CD14-positive monocyte (primary cell): Measurements from ENCODE around the gene ZNF135. TPM values are rescaled to one million over a fixed set of nuclear protein-coding genes. Genes with fewer than 3 reads are reported as not detected.

Source experiments
- DNase-seq, 3 donors: peaks; one replicate each; pipeline ENCODE4 v3.0.0-alpha.2; 2011 to 2022
- H2AFZ ChIP-seq: 2 replicates; pipeline ENCODE4 v1.6.0; 2012; ENCODE audit warnings: mild to moderate bottlenecking, low read depth, low read length, inconsistent platforms; ENCODE audit not compliant: insufficient read depth, poor library complexity, severe bottlenecking
- H3K27ac ChIP-seq, 2 donors: 1 replicate in 1 of 2; 2 replicates in 1 of 2; pipeline ENCODE4 v1.5.1; 2012 to 2013; ENCODE audit warnings: low read length in 2 of 2, control low read depth in 1 of 2, inconsistent platforms in 1 of 2, low read depth in 1 of 2, mild to moderate bottlenecking in 1 of 2
- H3K27me3 ChIP-seq, 2 donors: one replicate each; pipeline versions ENCODE4 v1.6.0 to v1.6.1; 2011 to 2013; ENCODE audit warnings: low read length in 2 of 2; ENCODE audit not compliant: control insufficient read depth in 2 of 2, insufficient read depth in 2 of 2
- H3K36me3 ChIP-seq, 2 donors: replicated peaks in 1 of 2; 1 replicate in 1 of 2; 2 replicates in 1 of 2; pipeline versions ENCODE4 v1.5.1 to v1.6.1; 2012 to 2013; ENCODE audit warnings: low read length in 2 of 2, control low read depth in 1 of 2, inconsistent platforms in 1 of 2, mild to moderate bottlenecking in 1 of 2; ENCODE audit not compliant: insufficient read depth in 2 of 2, control insufficient read depth in 1 of 2
- H3K4me1 ChIP-seq, 2 donors: 1 replicate in 1 of 2; 2 replicates in 1 of 2; pipeline versions ENCODE4 v1.5.1 to v1.6.1; 2012 to 2013; ENCODE audit warnings: low read length in 2 of 2, control low read depth in 1 of 2, inconsistent platforms in 1 of 2, mild to moderate bottlenecking in 1 of 2, moderate library complexity in 1 of 2; ENCODE audit not compliant: insufficient read depth in 2 of 2, control insufficient read depth in 1 of 2
- H3K4me2 ChIP-seq: replicated peaks from 2 replicates; pipeline ENCODE3; 2012; ENCODE audit warnings: low read length, moderate library complexity, mild to moderate bottlenecking; ENCODE audit not compliant: poor library complexity, severe bottlenecking; ENCODE audit errors: extremely low read depth
- H3K4me3 ChIP-seq, 3 experiments: fragments of 200-600 bp in 1 of 3; sonication (generic) in 1 of 3; replicated peaks in 1 of 3; 1 replicate in 2 of 3; 2 replicates in 1 of 3; pipeline ENCODE4 v1.5.1; 2011 to 2013; ENCODE audit warnings: low read length in 3 of 3, mild to moderate bottlenecking in 3 of 3, control low read depth in 2 of 3, low read depth in 2 of 3, inconsistent platforms in 1 of 3, moderate library complexity in 1 of 3
- H3K79me2 ChIP-seq: 2 replicates; pipeline ENCODE4 v1.6.0; 2012; ENCODE audit warnings: mild to moderate bottlenecking, control low read depth, inconsistent platforms, low read length, moderate library complexity; ENCODE audit not compliant: insufficient read depth
- H3K9ac ChIP-seq: 2 replicates; pipeline ENCODE4 v1.6.0; 2017; ENCODE audit warnings: low read length, mild to moderate bottlenecking; ENCODE audit not compliant: insufficient read depth, poor library complexity, severe bottlenecking
- H3K9me3 ChIP-seq, 2 donors: replicated peaks in 1 of 2; 1 replicate in 1 of 2; 2 replicates in 1 of 2; pipeline versions ENCODE4 v1.5.1 to v1.6.1; 2012 to 2013; ENCODE audit warnings: low read length in 2 of 2, control low read depth in 1 of 2; ENCODE audit not compliant: control insufficient read depth in 1 of 2, insufficient read depth in 1 of 2
- H4K20me1 ChIP-seq: 2 replicates; pipeline ENCODE4 v1.6.0; 2012; ENCODE audit warnings: mild to moderate bottlenecking, low read length, control low read depth, moderate library complexity; ENCODE audit not compliant: insufficient read depth
- H3K27ac Mint-ChIP-seq, 7 donors: one replicate each; pipeline ENCODE4 v1.8.0; 2020; ENCODE audit warnings: mild to moderate bottlenecking in 7 of 7, mixed read lengths in 7 of 7, moderate library complexity in 6 of 7, inconsistent platforms in 2 of 7
- H3K27me3 Mint-ChIP-seq, 3 donors: one replicate each; pipeline ENCODE4 v1.8.0; 2021 to 2022; ENCODE audit warnings: low read depth in 3 of 3, mild to moderate bottlenecking in 3 of 3, mixed read lengths in 3 of 3, moderate library complexity in 3 of 3, inconsistent platforms in 1 of 3
- H3K36me3 Mint-ChIP-seq, 2 donors: one replicate each; pipeline ENCODE4 v1.8.0; 2020; ENCODE audit warnings: mixed read lengths in 2 of 2, inconsistent platforms in 1 of 2, mild to moderate bottlenecking in 1 of 2
- H3K4me1 Mint-ChIP-seq: one replicate; pipeline ENCODE4 v1.8.0; 2020; ENCODE audit warnings: mild to moderate bottlenecking, mixed read lengths
- H3K4me3 Mint-ChIP-seq, 2 donors: one replicate each; pipeline ENCODE4 v1.8.0; 2020; ENCODE audit warnings: mild to moderate bottlenecking in 2 of 2, mixed read lengths in 2 of 2, moderate library complexity in 1 of 2
- H3K9me3 Mint-ChIP-seq, 7 donors: one replicate each; pipeline ENCODE4 v1.8.0; 2020 to 2022; ENCODE audit warnings: mixed read lengths in 7 of 7, mild to moderate bottlenecking in 6 of 7, moderate library complexity in 6 of 7, inconsistent platforms in 2 of 7
- CTCF ChIP-seq: fragments of 200-600 bp; IDR thresholded peaks from one replicate; pipeline ENCODE4 v1.8.0; 2022; ENCODE audit warnings: antibody characterized with exemption, mild to moderate bottlenecking
- WGBS: methylation state at CpG from one replicate; pipeline ENCODE4 v1.1.5; 2013; ENCODE audit warnings: missing lambda C conversion rate; ENCODE audit not compliant: insufficient coverage; 5-methylcytosine and 5-hydroxymethylcytosine counted together
- intact Hi-C, 2 donors: fragments of 100-400 bp; cut with micrococcal nuclease; formaldehyde crosslinking; loops; one replicate each; pipeline versions ENCODE4 v1.15.0 to v1.15.1; 2023
- polyA plus RNA-seq, 3 donors: library from polyadenylated mRNA; depleted of rRNA in 1 of 3; unstranded in 2 of 3; stranded (reverse) in 1 of 3; fragments of 300-500 nt in 2 of 3; fragments of >200 nt in 1 of 3; fragmentation: Illumina TruSeq in 2 of 3; gene quantifications; 1 replicate in 2 of 3; 2 replicates in 1 of 3; pipeline ENCODE4 v1.2.3, GENCODE V29; 2012 to 2021

Gene ZNF135
- polyA plus RNA-seq, 3 donors = 0.32 to 0.37 TPM; not detected in 1

GRCh38 chr19:58067240-58067912 lies 8.3 kb downstream of the ZNF135 start:
- H3K27me3 ChIP-seq = no peaks in the 10 kb centered on the region
- Mint-ChIP-seq H3K36me3 (peaks cover 9 to 31% of the 10 kb centered on the region in 2 donors), H3K4me3 (no peak overlapping the region), H3K27ac (no peak overlapping the region), H3K4me1 (no peaks in the 10 kb centered on the region), H3K27me3 (peaks cover 0 to 2% (median 1%) of the 10 kb centered on the region in 3 donors), H3K9me3 (peaks cover 65 to 98% (median 95%) of the 10 kb centered on the region in 7 donors)
- no peaks in the 10 kb centered on the region for H4K20me1 ChIP-seq
- H3K9ac ChIP-seq = no peak overlapping the region
- TF ChIP-seq CTCF = no peak
- H3K4me3 ChIP-seq = peak overlapping the region in 1 of 3 experiments; percentile 30
- no peaks in the 10 kb centered on the region for H3K79me2 ChIP-seq
- peaks cover 0 to 17% of the 10 kb centered on the region in 2 donors for H3K36me3 ChIP-seq
- intact Hi-C loops = no loop called here
- H3K27ac ChIP-seq = no peak overlapping the region
- H3K4me2 ChIP-seq = no peak overlapping the region
- no peak for DNase-seq
- H2AFZ ChIP-seq = no peak overlapping the region
- H3K9me3 ChIP-seq = peaks cover 89 to 95% of the 10 kb centered on the region in 2 donors
- no peaks in the 10 kb centered on the region for H3K4me1 ChIP-seq
- no CpG with 5 or more reads among the region's 15 CpGs for WGBS

- no peaks in the 10 kb centered on the region for H3K36me3 ChIP-seq
- H3K27me3 ChIP-seq = no peaks in the 10 kb centered on the region
- Mint-ChIP-seq H3K27me3 (peaks cover 0 to 2% (median 0%) of the 10 kb centered on the region in 3 donors), H3K9me3 (peaks cover 39 to 92% (median 87%) of the 10 kb centered on the region in 7 donors), H3K4me3 (no peak overlapping the region), H3K27ac (no peak overlapping the region), H3K36me3 (peaks cover 0 to 4% of the 10 kb centered on the region in 2 donors), H3K4me1 (no peaks in the 10 kb centered on the region)
- no peak for TF ChIP-seq CTCF
- intact Hi-C loops = no loop called here
- no peak overlapping the region for H3K27ac ChIP-seq
- H3K4me3 ChIP-seq = no peak overlapping the region
- H3K4me1 ChIP-seq = no peaks in the 10 kb centered on the region
- H3K79me2 ChIP-seq = no peaks in the 10 kb centered on the region
- 91% methylated on average over 10 of the region's 10 CpGs for WGBS
- DNase-seq = no peak
- H3K9me3 ChIP-seq = peaks cover 95 to 96% of the 10 kb centered on the region in 2 donors
- H3K9ac ChIP-seq = no peak overlapping the region
- no peak overlapping the region for H3K4me2 ChIP-seq
- H4K20me1 ChIP-seq = no peaks in the 10 kb centered on the region
- H2AFZ ChIP-seq = no peak overlapping the region
Observed at GRCh38 chr19:58079792-58080191, 20.7 kb downstream of the ZNF135 start.
